Transverse colon (tissue), 3 donors: ENCODE results near the gene FCER2.

Experiments
- EP300 ChIP-seq: sonication (generic); formaldehyde crosslinking; IDR thresholded peaks from one replicate; pipeline ENCODE4 v1.6.1; 2017; ENCODE audit warnings: antibody characterized with exemption, low read depth
- POLR2A ChIP-seq: fragments of 450-650 bp; IDR thresholded peaks from one replicate; pipeline ENCODE4 v1.6.1; 2016; ENCODE audit warnings: antibody characterized with exemption, mild to moderate bottlenecking, moderate library complexity
- TF ChIP-seq, protein P1 (sequence below), 5 experiments: fragments of 200-600 bp in 3 of 5; fragments of 450-650 bp in 2 of 5; sonication (generic) in 3 of 5; IDR thresholded peaks; 1 replicate in 2 of 5; 2 replicates in 3 of 5; pipeline ENCODE4 v1.5.1; 2016 to 2017; ENCODE audit warnings: antibody characterized with exemption in 5 of 5, inconsistent platforms in 3 of 5, mild to moderate bottlenecking in 2 of 5, moderate library complexity in 1 of 5

GRCh38 chr19:7709932-7710460 is 8.1 kb upstream of the FCER2 start:
- TF ChIP-seq POLR2A (no peak), EP300 (no peak)
- TF ChIP-seq, protein P1, sequence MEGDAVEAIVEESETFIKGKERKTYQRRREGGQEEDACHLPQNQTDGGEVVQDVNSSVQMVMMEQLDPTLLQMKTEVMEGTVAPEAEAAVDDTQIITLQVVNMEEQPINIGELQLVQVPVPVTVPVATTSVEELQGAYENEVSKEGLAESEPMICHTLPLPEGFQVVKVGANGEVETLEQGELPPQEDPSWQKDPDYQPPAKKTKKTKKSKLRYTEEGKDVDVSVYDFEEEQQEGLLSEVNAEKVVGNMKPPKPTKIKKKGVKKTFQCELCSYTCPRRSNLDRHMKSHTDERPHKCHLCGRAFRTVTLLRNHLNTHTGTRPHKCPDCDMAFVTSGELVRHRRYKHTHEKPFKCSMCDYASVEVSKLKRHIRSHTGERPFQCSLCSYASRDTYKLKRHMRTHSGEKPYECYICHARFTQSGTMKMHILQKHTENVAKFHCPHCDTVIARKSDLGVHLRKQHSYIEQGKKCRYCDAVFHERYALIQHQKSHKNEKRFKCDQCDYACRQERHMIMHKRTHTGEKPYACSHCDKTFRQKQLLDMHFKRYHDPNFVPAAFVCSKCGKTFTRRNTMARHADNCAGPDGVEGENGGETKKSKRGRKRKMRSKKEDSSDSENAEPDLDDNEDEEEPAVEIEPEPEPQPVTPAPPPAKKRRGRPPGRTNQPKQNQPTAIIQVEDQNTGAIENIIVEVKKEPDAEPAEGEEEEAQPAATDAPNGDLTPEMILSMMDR (IDR thresholded peaks at IDR 0.05): no peak
